RWPE2 (cell line): ENCODE measurements around the gene LRP1B.

Experiments used
- ATAC-seq: fragments of 200-7000 bp; cut with Tn5 transposase; 3 replicates; pipeline ENCODE4 v1.9.1; 2021; ENCODE audit warnings: low read depth
- DNase-seq: peaks from one replicate; pipeline ENCODE4 v3.0.0-alpha.2; 2020; ENCODE audit warnings: low spot score
- H3K27ac ChIP-seq: fragments of 450-650 bp; 2 replicates; pipeline ENCODE4 v1.5.1; 2017; ENCODE audit warnings: mild to moderate bottlenecking; ENCODE audit not compliant: poor library complexity, severe bottlenecking
- H3K27me3 ChIP-seq: fragments of 250-450 bp; sonication (Bioruptor Pico); 2 replicates; pipeline ENCODE4 v1.5.1; 2021; ENCODE audit warnings: mild to moderate bottlenecking, moderate library complexity; ENCODE audit not compliant: insufficient read depth, poor library complexity, severe bottlenecking
- H3K36me3 ChIP-seq: fragments of 250-450 bp; sonication (Bioruptor Pico); 2 replicates; pipeline ENCODE4 v1.5.1; 2020; ENCODE audit warnings: low read depth, mild to moderate bottlenecking, moderate library complexity
- H3K4me1 ChIP-seq: fragments of 250-450 bp; sonication (Bioruptor Pico); 2 replicates; pipeline ENCODE4 v1.5.1; 2021; ENCODE audit warnings: mild to moderate bottlenecking, moderate library complexity; ENCODE audit not compliant: insufficient read depth, poor library complexity, severe bottlenecking
- H3K4me3 ChIP-seq: fragments of 250-450 bp; sonication (Bioruptor Pico); 2 replicates; pipeline ENCODE4 v1.5.1; 2021; ENCODE audit warnings: mild to moderate bottlenecking, moderate library complexity; ENCODE audit not compliant: severe bottlenecking
- H3K9me3 ChIP-seq: fragments of 250-450 bp; sonication (Bioruptor Pico); 2 replicates; pipeline ENCODE4 v1.5.1; 2021; ENCODE audit warnings: mild to moderate bottlenecking, moderate library complexity; ENCODE audit not compliant: severe bottlenecking
- CTCF ChIP-seq: fragments of 450-650 bp; IDR thresholded peaks from one replicate; pipeline ENCODE4 v1.5.1; 2017; ENCODE audit warnings: mild to moderate bottlenecking, moderate library complexity; ENCODE audit not compliant: poor library complexity, severe bottlenecking

Gene LRP1B

GRCh38 chr2:141666191-141666590 lies 464.6 kb downstream of the LRP1B start:
- no peaks in the 10 kb centered on the region for H3K27me3 ChIP-seq
- H3K9me3 ChIP-seq = no peaks in the 10 kb centered on the region
- no peaks in the 10 kb centered on the region for H3K36me3 ChIP-seq
- H3K4me3 ChIP-seq = no peak overlapping the region
- TF ChIP-seq CTCF = no peak
- H3K27ac ChIP-seq = no peak overlapping the region
- no peaks in the 10 kb centered on the region for H3K4me1 ChIP-seq
- ATAC-seq = no peak
- no peak for DNase-seq

GRCh38 chr2:141660232-141660631 lies 470.6 kb downstream of the LRP1B start:
- H3K4me3 ChIP-seq = no peak overlapping the region
- no peak overlapping the region for H3K27ac ChIP-seq
- H3K36me3 ChIP-seq = no peaks in the 10 kb centered on the region
- no peaks in the 10 kb centered on the region for H3K9me3 ChIP-seq
- ATAC-seq = no peak
- DNase-seq = no peak
- peaks cover 3% of the 10 kb centered on the region for H3K27me3 ChIP-seq
- H3K4me1 ChIP-seq = no peaks in the 10 kb centered on the region
- no peak for TF ChIP-seq CTCF

GRCh38 chr2:141654311-141654710 lies 476.5 kb downstream of the LRP1B start:
- H3K4me3 ChIP-seq = no peak overlapping the region
- no peak for DNase-seq
- ATAC-seq = no peak

GRCh38 chr2:141653184-141653583 lies 477.6 kb downstream of the LRP1B start:
- no peak for ATAC-seq
- TF ChIP-seq CTCF = no peak
- Histone ChIP-seq H3K27ac (no peak overlapping the region), H3K4me3 (no peak overlapping the region), H3K4me1 (no peaks in the 10 kb centered on the region), H3K9me3 (no peaks in the 10 kb centered on the region), H3K27me3 (peaks cover 3% of the 10 kb centered on the region), H3K36me3 (no peaks in the 10 kb centered on the region)
- no peak for DNase-seq

More at GRCh38 chr2:141654311-141654710, 476.5 kb downstream of the LRP1B start:
- Histone ChIP-seq H3K4me1 (no peaks in the 10 kb centered on the region), H3K27ac (no peak overlapping the region), H3K27me3 (peaks cover 3% of the 10 kb centered on the region), H3K36me3 (no peaks in the 10 kb centered on the region), H3K9me3 (no peaks in the 10 kb centered on the region)
- TF ChIP-seq CTCF = no peak

- Histone ChIP-seq H3K27ac (no peak overlapping the region), H3K36me3 (no peaks in the 10 kb centered on the region), H3K4me1 (no peaks in the 10 kb centered on the region), H3K27me3 (peaks cover 3% of the 10 kb centered on the region), H3K9me3 (no peaks in the 10 kb centered on the region), H3K4me3 (no peak overlapping the region)
- DNase-seq (no peak), ATAC-seq (no peak)
- no peak for TF ChIP-seq CTCF
Measured at GRCh38 chr2:141652308-141652707, 478.5 kb downstream of the LRP1B start.
